H9 (cell line): ENCODE results near the gene MSI2. TPM values are rescaled to one million over a fixed set of nuclear protein-coding genes. Genes with fewer than 3 reads are reported as not detected.

Experiments used
- DNase-seq: peaks from one replicate; pipeline ENCODE4 v3.0.0-alpha.2; 2017
- H2AFZ ChIP-seq: one replicate; pipeline ENCODE4 v1.6.1; 2013; ENCODE audit warnings: mild to moderate bottlenecking, low read length, control low read depth, moderate library complexity
- H2AK5ac ChIP-seq: 2 replicates; pipeline ENCODE4 v1.6.1; 2013; ENCODE audit warnings: low read length, control low read depth, mixed read lengths; ENCODE audit not compliant: insufficient read length
- H2BK120ac ChIP-seq: one replicate; pipeline ENCODE4 v1.6.1; 2013; ENCODE audit warnings: low read depth, mild to moderate bottlenecking, low read length, control low read depth, inconsistent platforms; ENCODE audit not compliant: poor library complexity, severe bottlenecking
- H2BK12ac ChIP-seq: 2 replicates; pipeline ENCODE4 v1.6.1; 2013; ENCODE audit warnings: low read length, control low read depth, mixed read lengths, low read depth; ENCODE audit not compliant: insufficient read length
- H2BK15ac ChIP-seq: 2 replicates; pipeline ENCODE4 v1.6.1; 2013; ENCODE audit warnings: low read depth, low read length, control low read depth
- H2BK20ac ChIP-seq: one replicate; pipeline ENCODE4 v1.6.1; 2013; ENCODE audit warnings: low read depth, mild to moderate bottlenecking, low read length, control low read depth, inconsistent platforms; ENCODE audit not compliant: poor library complexity, severe bottlenecking
- H2BK5ac ChIP-seq: 2 replicates; pipeline ENCODE4 v1.6.1; 2013; ENCODE audit warnings: low read length, control low read depth, mixed read lengths; ENCODE audit not compliant: insufficient read length
- H3K14ac ChIP-seq: 2 replicates; pipeline ENCODE4 v1.6.1; 2013; ENCODE audit warnings: low read length, control low read depth; ENCODE audit not compliant: insufficient read depth
- H3K18ac ChIP-seq: 2 replicates; pipeline ENCODE4 v1.6.1; 2013; ENCODE audit warnings: low read depth, mild to moderate bottlenecking, mixed read lengths, low read length, control low read depth; ENCODE audit not compliant: insufficient read length
- H3K23ac ChIP-seq: 2 replicates; pipeline ENCODE4 v1.6.1; 2013; ENCODE audit warnings: low read length, control low read depth, mixed read lengths, low read depth; ENCODE audit not compliant: insufficient read length
- H3K23me2 ChIP-seq: 2 replicates; pipeline ENCODE4 v1.6.1; 2013; ENCODE audit warnings: low read depth, mild to moderate bottlenecking, mixed read lengths, low read length, control low read depth; ENCODE audit not compliant: insufficient read length, poor library complexity, severe bottlenecking
- H3K27ac ChIP-seq: 2 replicates; pipeline ENCODE4 v1.5.1; 2013; ENCODE audit warnings: low read length, control low read depth, mixed read lengths, low read depth; ENCODE audit not compliant: insufficient read length
- H3K27me3 ChIP-seq: 2 replicates; pipeline ENCODE4 v1.6.1; 2013; ENCODE audit warnings: low read length, control low read depth, inconsistent platforms; ENCODE audit not compliant: insufficient read depth
- H3K4ac ChIP-seq: 2 replicates; pipeline ENCODE4 v1.6.1; 2013; ENCODE audit warnings: low read depth, mild to moderate bottlenecking, control low read depth, inconsistent platforms, low read length, moderate library complexity
- H3K4me1 ChIP-seq: 2 replicates; pipeline ENCODE4 v1.6.1; 2013; ENCODE audit warnings: low read length, control low read depth, inconsistent platforms; ENCODE audit not compliant: insufficient read depth
- H3K4me2 ChIP-seq: 2 replicates; pipeline ENCODE4 v1.6.1; 2013; ENCODE audit warnings: low read length, control low read depth, mixed read lengths; ENCODE audit not compliant: insufficient read length, insufficient read depth
- H3K56ac ChIP-seq: 2 replicates; pipeline ENCODE4 v1.6.1; 2013; ENCODE audit warnings: low read depth, mild to moderate bottlenecking, mixed read lengths, low read length, control low read depth; ENCODE audit not compliant: insufficient read length
- H3K79me1 ChIP-seq: 2 replicates; pipeline ENCODE4 v1.6.1; 2013; ENCODE audit warnings: low read depth, mild to moderate bottlenecking, moderate library complexity, low read length, control low read depth, inconsistent platforms; ENCODE audit not compliant: insufficient read depth, poor library complexity, severe bottlenecking
- H3K79me2 ChIP-seq: 2 replicates; pipeline ENCODE4 v1.6.1; 2013; ENCODE audit warnings: low read length, control low read depth, inconsistent platforms; ENCODE audit not compliant: insufficient read depth
- H3K9ac ChIP-seq: 2 replicates; pipeline ENCODE4 v1.6.1; 2013; ENCODE audit warnings: low read length, control low read depth, mixed read lengths; ENCODE audit not compliant: insufficient read length; ENCODE audit errors: extremely low read depth
- H3K9me3 ChIP-seq: one replicate; pipeline ENCODE4 v1.6.1; 2013; ENCODE audit warnings: low read depth, low read length, inconsistent platforms; ENCODE audit not compliant: control insufficient read depth
- H3T11ph ChIP-seq: one replicate; pipeline ENCODE4 v1.6.1; 2013; ENCODE audit warnings: mild to moderate bottlenecking, low read length, control low read depth, inconsistent platforms
- H4K20me1 ChIP-seq: one replicate; pipeline ENCODE4 v1.6.1; 2013; ENCODE audit not compliant: control insufficient read depth, insufficient read length, insufficient read depth
- H4K5ac ChIP-seq: 2 replicates; pipeline ENCODE4 v1.6.1; 2013; ENCODE audit warnings: low read depth, mild to moderate bottlenecking, mixed read lengths, low read length, control low read depth; ENCODE audit not compliant: insufficient read length
- H4K8ac ChIP-seq: replicated peaks from 2 replicates; pipeline ENCODE4 v1.6.1; 2013; ENCODE audit warnings: low read length, control low read depth, mixed read lengths, low read depth; ENCODE audit not compliant: insufficient read length
- H4K91ac ChIP-seq: 2 replicates; pipeline ENCODE4 v1.6.1; 2013; ENCODE audit warnings: low read depth, mild to moderate bottlenecking, moderate library complexity, mixed read lengths, low read length, control low read depth; ENCODE audit not compliant: insufficient read length
- H3K27ac Mint-ChIP-seq, 3 experiments: 2 replicates in 2 of 3; 3 replicates in 1 of 3; pipeline ENCODE4 v1.8.0; 2020 to 2021; ENCODE audit warnings: mixed read lengths in 3 of 3, mild to moderate bottlenecking in 1 of 3, moderate library complexity in 1 of 3
- H3K27me3 Mint-ChIP-seq: 2 replicates; pipeline ENCODE4 v1.8.0; 2021; ENCODE audit warnings: low read depth, mild to moderate bottlenecking, moderate library complexity, mixed read lengths
- H3K36me3 Mint-ChIP-seq, 3 experiments: 2 replicates in 2 of 3; 3 replicates in 1 of 3; pipeline ENCODE4 v1.8.0; 2020 to 2021; ENCODE audit warnings: low read depth in 3 of 3, mixed read lengths in 3 of 3; ENCODE audit not compliant: insufficient read depth in 1 of 3
- H3K4me1 Mint-ChIP-seq, 2 experiments: 2 replicates each; pipeline ENCODE4 v1.8.0; 2020; ENCODE audit warnings: mixed read lengths in 2 of 2
- H3K4me3 Mint-ChIP-seq, 2 experiments: 2 replicates in 1 of 2; 3 replicates in 1 of 2; pipeline ENCODE4 v1.8.0; 2020 to 2021; ENCODE audit warnings: mild to moderate bottlenecking in 2 of 2, mixed read lengths in 2 of 2, moderate library complexity in 1 of 2
- H3K9me3 Mint-ChIP-seq, 2 experiments: 2 replicates in 1 of 2; 3 replicates in 1 of 2; pipeline ENCODE4 v1.8.0; 2020; ENCODE audit warnings: mild to moderate bottlenecking in 2 of 2, mixed read lengths in 2 of 2, moderate library complexity in 1 of 2
- CTCF ChIP-seq: fragments of 200-600 bp; sonication (generic); conservative IDR thresholded peaks from 3 replicates; pipeline ENCODE4 v1.8.0; 2021; ENCODE audit warnings: antibody characterized with exemption, mild to moderate bottlenecking
- WGBS: extraction: QIAGEN DNeasy Blood & Tissue Kit; methylation state at CpG from one replicate; pipeline ENCODE4 v1.1.7; 2013; ENCODE audit warnings: missing lambda C conversion rate, low lambda C conversion rate, mixed read lengths; ENCODE audit not compliant: insufficient read length; ENCODE audit errors: extremely low coverage; 5-methylcytosine and 5-hydroxymethylcytosine counted together
- total RNA-seq: library from RNA; stranded (reverse); gene quantifications from 2 replicates; pipeline ENCODE4 v1.2.1, GENCODE V29; 2021

MSI2 gene
- total RNA-seq, 1 experiment from 2014 or later, result 98.5 TPM

DNA sequence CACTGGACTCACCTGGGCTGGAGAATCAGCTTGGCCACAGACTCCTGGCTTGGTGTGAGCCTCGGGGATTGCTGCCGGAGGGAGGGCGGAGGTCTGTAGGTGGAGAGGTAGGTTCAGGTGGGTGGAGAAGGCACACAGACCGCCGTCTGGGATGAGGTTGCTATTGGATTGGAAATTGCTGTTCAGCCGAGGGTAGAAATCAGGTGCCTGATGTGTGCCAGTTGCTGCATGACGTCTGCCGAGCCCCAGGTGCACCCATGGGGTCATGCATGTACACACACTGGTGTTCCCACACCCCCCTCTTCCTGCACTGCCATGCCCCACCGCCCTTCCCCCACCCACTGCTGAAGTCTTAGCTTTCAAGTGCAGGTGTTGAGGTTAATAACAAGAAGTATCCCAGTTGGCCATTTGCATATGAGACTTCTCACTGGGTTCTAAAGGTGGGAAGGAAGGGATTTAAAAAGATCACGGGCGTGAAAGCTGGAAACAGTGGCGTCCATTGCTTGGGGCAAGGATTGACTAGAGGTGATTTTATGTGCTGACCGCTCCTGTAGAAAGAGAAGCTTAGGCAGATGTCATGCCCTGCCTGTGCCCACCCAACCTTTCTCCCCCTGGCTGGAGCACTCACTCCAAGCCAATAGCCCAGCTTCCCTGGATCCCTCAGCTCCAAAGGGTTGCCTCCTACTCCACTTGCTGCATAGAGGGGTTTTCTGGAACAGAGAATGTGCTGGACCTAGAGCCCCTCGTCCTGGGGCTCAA, 295.2 kb downstream of the MSI2 start:
- no peaks in the 10 kb centered on the region for H3K23me2 ChIP-seq
- no peak overlapping the region for H3K4ac ChIP-seq
- WGBS, result no CpG with 5 or more reads among the region's 14 CpGs
- H3K9me3 ChIP-seq, result no peaks in the 10 kb centered on the region
- H4K20me1 ChIP-seq, result no peaks in the 10 kb centered on the region
- Mint-ChIP-seq H3K9me3 (no peaks in the 10 kb centered on the region), H3K27ac (peak overlapping the region; percentile 84 to 92 (median 90); a peak in 5 of 7 replicates), H3K36me3 (no peaks in the 10 kb centered on the region), H3K4me3 (peak overlapping the region in 1 of 2 experiments; percentile 31; a peak in 2 of 5 replicates), H3K27me3 (no peaks in the 10 kb centered on the region), H3K4me1 (peaks cover 77 to 89% of the 10 kb centered on the region in 2 experiments)
- no peak overlapping the region for H4K5ac ChIP-seq
- TF ChIP-seq CTCF, result no peak
- no peak overlapping the region for H2BK15ac ChIP-seq
- H3T11ph ChIP-seq, result no peak overlapping the region
- no peak overlapping the region for H3K56ac ChIP-seq
- H3K27ac ChIP-seq, result no peak overlapping the region
- no peaks in the 10 kb centered on the region for H3K27me3 ChIP-seq
- H4K8ac ChIP-seq, result no peak overlapping the region
- no peak overlapping the region for H4K91ac ChIP-seq
- H3K79me2 ChIP-seq, result no peaks in the 10 kb centered on the region
- no peak overlapping the region for H3K9ac ChIP-seq
- H3K23ac ChIP-seq, result no peak overlapping the region
- H3K4me2 ChIP-seq, result no peak overlapping the region
- H3K18ac ChIP-seq, result no peak overlapping the region
- H2BK120ac ChIP-seq, result no peak overlapping the region
- H2AFZ ChIP-seq, result no peak overlapping the region
- no peak overlapping the region for H3K14ac ChIP-seq
- no peaks in the 10 kb centered on the region for H3K79me1 ChIP-seq
- H2AK5ac ChIP-seq, result no peak overlapping the region
- H3K4me1 ChIP-seq, result peaks cover 14% of the 10 kb centered on the region; the same call in 1 of the 2 replicates
- DNase-seq, result no peak
- H2BK12ac ChIP-seq, result no peak overlapping the region
- H2BK5ac ChIP-seq, result no peak overlapping the region
- H2BK20ac ChIP-seq, result no peak overlapping the region
